ENCODE measurements around the gene RPS6KA2. TPM values are rescaled to one million over a fixed set of nuclear protein-coding genes. Genes with fewer than 3 reads are reported as not detected.

Gene RPS6KA2
- total RNA-seq, 1 donor from 2014 or later = 124 TPM

- no peak for DNase-seq (ENCODE audit: low spot score)
- H3K4me1 Mint-ChIP-seq (ENCODE audit: low read depth) = no peaks in the 10 kb centered on the region
- H3K27me3 Mint-ChIP-seq (ENCODE audit: low read depth) = no peaks in the 10 kb centered on the region
- no peak overlapping the region for H3K27ac Mint-ChIP-seq (ENCODE audit: unreplicated experiment)
- no peaks in the 10 kb centered on the region for H3K9me3 Mint-ChIP-seq (ENCODE audit: low read depth)
- H3K4me3 Mint-ChIP-seq (ENCODE audit: unreplicated experiment) = no peak overlapping the region
- no peak for TF ChIP-seq CTCF (IDR thresholded peaks at IDR 0.05)
- H3K36me3 Mint-ChIP-seq (ENCODE audit: low read depth) = peaks cover 24% of the 10 kb centered on the region
These were observed 148.1 kb downstream of the RPS6KA2 start for GRCh38 chr6:166478782-166479592.

- DNase-seq (ENCODE audit: low spot score) = no peak
- no peaks in the 10 kb centered on the region for H3K4me1 Mint-ChIP-seq (ENCODE audit: low read depth)
- H3K36me3 Mint-ChIP-seq (ENCODE audit: low read depth) = peaks cover 24% of the 10 kb centered on the region
- no peak overlapping the region for H3K27ac Mint-ChIP-seq (ENCODE audit: unreplicated experiment)
- no peak overlapping the region for H3K4me3 Mint-ChIP-seq (ENCODE audit: unreplicated experiment)
- no peak for TF ChIP-seq CTCF (IDR thresholded peaks at IDR 0.05)
- H3K9me3 Mint-ChIP-seq (ENCODE audit: low read depth) = no peaks in the 10 kb centered on the region
- H3K27me3 Mint-ChIP-seq (ENCODE audit: low read depth) = no peaks in the 10 kb centered on the region
These were observed 149.2 kb downstream of the RPS6KA2 start for GRCh38 chr6:166477647-166478365.

- no peaks in the 10 kb centered on the region for H3K27me3 Mint-ChIP-seq (ENCODE audit: low read depth)
These were observed 150.3 kb downstream of the RPS6KA2 start for GRCh38 chr6:166476634-166477215.

GRCh38 chr6:166476061-166476591, 150.9 kb downstream of the RPS6KA2 start:
- no peak overlapping the region for H3K4me3 Mint-ChIP-seq (ENCODE audit: unreplicated experiment)
- no peaks in the 10 kb centered on the region for H3K27me3 Mint-ChIP-seq (ENCODE audit: low read depth)
- no peak for TF ChIP-seq CTCF (IDR thresholded peaks at IDR 0.05)
- no peaks in the 10 kb centered on the region for H3K4me1 Mint-ChIP-seq (ENCODE audit: low read depth)
- H3K27ac Mint-ChIP-seq (ENCODE audit: unreplicated experiment) = no peak overlapping the region
- DNase-seq (ENCODE audit: low spot score) = no peak
- peaks cover 24% of the 10 kb centered on the region for H3K36me3 Mint-ChIP-seq (ENCODE audit: low read depth)
- no peaks in the 10 kb centered on the region for H3K9me3 Mint-ChIP-seq (ENCODE audit: low read depth)

More at GRCh38 chr6:166476634-166477215, 150.3 kb downstream of the RPS6KA2 start:
- no peaks in the 10 kb centered on the region for H3K4me1 Mint-ChIP-seq (ENCODE audit: low read depth)
- no peak overlapping the region for H3K27ac Mint-ChIP-seq (ENCODE audit: unreplicated experiment)
- H3K9me3 Mint-ChIP-seq (ENCODE audit: low read depth) = no peaks in the 10 kb centered on the region
- no peak overlapping the region for H3K4me3 Mint-ChIP-seq (ENCODE audit: unreplicated experiment)
- H3K36me3 Mint-ChIP-seq (ENCODE audit: low read depth) = peaks cover 24% of the 10 kb centered on the region
- TF ChIP-seq CTCF (IDR thresholded peaks at IDR 0.05) = no peak
- DNase-seq (ENCODE audit: low spot score) = no peak
